Upper lobe of left lung (tissue), 4 donors: Measurements from ENCODE around the gene RUNX2.

Source experiments
- CTCF ChIP-seq, 6 experiments: fragments of 450-650 bp in 4 of 6; fragments of 200-600 bp in 2 of 6; sonication (generic) in 2 of 6; IDR thresholded peaks; one replicate each; pipeline ENCODE4 v1.5.1; 2016 to 2019; ENCODE audit warnings: antibody characterized with exemption in 6 of 6
- EP300 ChIP-seq, 4 donors: sonication (generic); formaldehyde crosslinking; IDR thresholded peaks; one replicate each; pipeline ENCODE4 v1.5.1; 2017; ENCODE audit warnings: antibody characterized with exemption in 4 of 4, control low read depth in 2 of 4
- POLR2AphosphoS5 ChIP-seq, 2 donors: sonication (generic); formaldehyde crosslinking; IDR thresholded peaks; one replicate each; pipeline ENCODE4 v1.5.1; 2017; ENCODE audit warnings: antibody characterized with exemption in 2 of 2

GRCh38 chr6:45540375-45540920 lies 212.3 kb downstream of the RUNX2 start:
- TF ChIP-seq CTCF (IDR thresholded peaks at IDR 0.05): no peak
- TF ChIP-seq EP300 (IDR thresholded peaks at IDR 0.05): no peak
- no peak for TF ChIP-seq POLR2AphosphoS5 (IDR thresholded peaks at IDR 0.05)
